AG04450 (cell line): Measurements from ENCODE around the gene TNIP3. TPM values are rescaled to one million over a fixed set of nuclear protein-coding genes. Genes with fewer than 3 reads are reported as not detected.

Source experiments
- CTCF ChIA-PET: fragments of 300-600, 350-600 bp; formaldehyde crosslinking; extraction: SDS; loops from one replicate; lab custom pipeline; 2022; ENCODE audit warnings: antibody characterized with exemption, inconsistent platforms; lab: Charles Lee
- POLR2A ChIA-PET: fragments of 350-600 bp; formaldehyde crosslinking; extraction: SDS; loops from one replicate; lab custom pipeline; 2021; ENCODE audit warnings: antibody characterized with exemption, inconsistent platforms; lab: Yijun Ruan, JAX
- DNase-seq: peaks from one replicate; pipeline ENCODE4 v3.0.0-alpha.2; 2011; ENCODE audit warnings: low read depth, low spot score
- H3K27ac ChIP-seq: one replicate; pipeline ENCODE4 v1.5.1; 2012; ENCODE audit warnings: low read depth, low read length, control low read depth
- H3K27me3 ChIP-seq: one replicate; pipeline ENCODE4 v1.6.0; 2012; ENCODE audit warnings: low read length; ENCODE audit not compliant: control insufficient read depth, insufficient read depth
- H3K4me3 ChIP-seq: 2 replicates; pipeline ENCODE4 v1.5.1; 2011; ENCODE audit warnings: mild to moderate bottlenecking, low read depth, low read length, control low read depth
- H3K9me3 ChIP-seq: 2 replicates; pipeline ENCODE4 v1.5.1; 2012; ENCODE audit warnings: low read length; ENCODE audit not compliant: control insufficient read depth, insufficient read depth
- CTCF ChIP-seq: IDR thresholded peaks from 2 replicates; pipeline ENCODE4 v1.5.1; 2011; ENCODE audit warnings: low read depth, low read length, control low read depth, inconsistent platforms
- polyA plus RNA-seq: library from polyadenylated mRNA; depleted of rRNA; stranded (reverse); fragments of >200 nt; gene quantifications from 2 replicates; pipeline ENCODE4 v1.2.3, GENCODE V29; 2011

TNIP3 gene
- polyA plus RNA-seq, 1 experiment, result 0.51 TPM

GRCh38 chr4:121200795-121201472 is 36.8 kb upstream of the TNIP3 start:
- Histone ChIP-seq H3K27me3 (no peaks in the 10 kb centered on the region), H3K27ac (no peak overlapping the region), H3K9me3 (no peaks in the 10 kb centered on the region), H3K4me3 (no peak overlapping the region)
- TF ChIP-seq CTCF, result no peak
- no peak for DNase-seq
- ChIA-PET POLR2A (no interaction called here), CTCF (interaction anchor here (0.5 to 2.0 kb wide), 5 partner anchors 8 to 1987 kb away, joined by 3 to 18 read pairs (median 4); no protein-coding TSS in a partner anchor)

- no peak for DNase-seq
- Histone ChIP-seq H3K9me3 (no peaks in the 10 kb centered on the region), H3K4me3 (no peak overlapping the region), H3K27me3 (no peaks in the 10 kb centered on the region), H3K27ac (no peak overlapping the region)
- CTCF ChIA-PET, result interaction anchor here (2.0 to 4.2 kb wide), 2 partner anchors 8 to 52 kb away, joined by 18 to 20 read pairs; no protein-coding TSS in a partner anchor
- POLR2A ChIA-PET, result no interaction called here
- no peak for TF ChIP-seq CTCF
These were observed 35.8 kb upstream of the TNIP3 start for GRCh38 chr4:121199742-121200561.

GRCh38 chr4:121198251-121198650 is 34.1 kb upstream of the TNIP3 start:
- Histone ChIP-seq H3K4me3 (no peak overlapping the region), H3K9me3 (no peaks in the 10 kb centered on the region), H3K27me3 (no peaks in the 10 kb centered on the region), H3K27ac (no peak overlapping the region)
- TF ChIP-seq CTCF, result no peak
- POLR2A ChIA-PET, result interaction anchor here (0.7 kb wide), 1 partner anchor 60 kb away, joined by 3 read pairs; no protein-coding TSS in a partner anchor
- CTCF ChIA-PET, result interaction anchor here (0.6 to 4.2 kb wide), 7 partner anchors 8 to 109 kb away, joined by 3 to 20 read pairs (median 3); no protein-coding TSS in a partner anchor
- DNase-seq, result no peak

- Histone ChIP-seq H3K27ac (no peak overlapping the region), H3K27me3 (no peaks in the 10 kb centered on the region), H3K4me3 (no peak overlapping the region), H3K9me3 (no peaks in the 10 kb centered on the region)
- no peak for DNase-seq
- POLR2A ChIA-PET, result no interaction called here
- TF ChIP-seq CTCF, result no peak
- CTCF ChIA-PET, result interaction anchor here (4.2 kb wide), 1 partner anchor 56 kb away, joined by 20 read pairs; no protein-coding TSS in a partner anchor
These were observed 31.5 kb upstream of the TNIP3 start for GRCh38 chr4:121195649-121196048.
